BLaER1 treated with 17β-estradiol and CSF1 and Interleukin-3, amounts not matched to agents 10 nM and 100 nM (cell line): Measurements from ENCODE around the gene OR5H2.

Experiments used
- H3K27ac ChIP-seq, 11 experiments: shearing (Covaris generic); formaldehyde crosslinking; 2 replicates each; pipeline ENCODE4 v1.8.1; 2022
- H3K27me3 ChIP-seq, 11 experiments: shearing (Covaris generic); formaldehyde crosslinking; 2 replicates each; pipeline ENCODE4 v1.8.1; 2022
- H3K36me3 ChIP-seq, 11 experiments: shearing (Covaris generic); formaldehyde crosslinking; 2 replicates each; pipeline ENCODE4 v1.8.1; 2022
- H3K4me1 ChIP-seq, 10 experiments: shearing (Covaris generic); formaldehyde crosslinking; 2 replicates each; pipeline ENCODE4 v1.8.1; 2022
- H3K4me2 ChIP-seq, 11 experiments: shearing (Covaris generic); formaldehyde crosslinking; 2 replicates each; pipeline ENCODE4 v1.8.1; 2022
- H3K4me3 ChIP-seq, 10 experiments: shearing (Covaris generic); formaldehyde crosslinking; 2 replicates each; pipeline ENCODE4 v1.8.1; 2022
- H3K9ac ChIP-seq, 11 experiments: shearing (Covaris generic); formaldehyde crosslinking; 2 replicates each; pipeline ENCODE4 v1.8.1; 2022
- H3K9me3 ChIP-seq, 11 experiments: shearing (Covaris generic); formaldehyde crosslinking; replicated peaks in 1 of 11; 2 replicates each; pipeline ENCODE4 v1.8.1; 2022
- H4K20me1 ChIP-seq, 11 experiments: shearing (Covaris generic); formaldehyde crosslinking; 2 replicates each; pipeline ENCODE4 v1.8.1; 2022
- Cebpa-rat ChIP-seq, 11 experiments: shearing (Covaris generic); IDR thresholded peaks; 2 replicates each; pipeline ENCODE4 v1.8.1; 2022

The OR5H2 gene

DNA sequence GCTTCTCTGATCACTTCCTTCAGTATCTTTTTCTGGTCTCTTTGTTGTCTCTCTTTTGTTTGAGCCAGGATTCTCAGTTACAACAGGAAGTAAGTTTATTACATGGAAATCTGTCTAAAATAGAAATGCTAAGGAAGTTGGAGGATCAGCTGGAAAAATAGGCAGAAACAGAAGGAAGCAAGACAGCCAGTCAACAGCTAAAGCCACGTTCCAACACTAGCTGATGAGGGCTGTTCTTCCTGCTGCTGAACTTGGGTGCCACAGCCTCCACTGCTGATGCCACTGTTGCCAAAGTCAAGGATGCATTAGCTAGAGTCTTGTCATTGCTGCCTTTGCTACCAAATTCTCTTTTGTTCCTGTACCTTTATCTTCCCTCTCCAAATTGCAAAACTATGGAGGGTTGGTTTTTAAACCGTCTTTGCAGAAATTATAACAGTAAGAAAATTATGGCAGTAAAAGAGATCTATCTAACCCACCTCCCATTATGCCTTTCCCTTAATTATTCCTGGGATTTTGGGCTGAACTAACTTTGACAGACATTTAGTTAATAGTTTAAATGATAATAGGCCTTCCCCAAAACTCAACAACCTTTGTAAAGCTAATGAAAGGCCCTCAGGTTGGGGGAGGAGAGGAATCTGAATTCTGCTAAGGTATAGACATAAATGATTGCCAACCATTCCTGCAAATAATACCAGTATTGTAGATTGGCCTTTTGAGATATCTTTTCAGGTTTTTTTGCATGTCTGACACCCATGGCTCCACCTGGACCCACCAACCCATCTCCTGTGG, 44.0 kb downstream of the OR5H2 start:
- H3K36me3 ChIP-seq = no peaks in the 10 kb centered on the region
- no peaks in the 10 kb centered on the region for H3K27me3 ChIP-seq
- H3K9ac ChIP-seq = no peak overlapping the region
- H4K20me1 ChIP-seq = no peaks in the 10 kb centered on the region
- no peak overlapping the region for H3K27ac ChIP-seq
- no peak overlapping the region for H3K4me3 ChIP-seq
- no peak for TF ChIP-seq Cebpa-rat (IDR thresholded peaks at IDR 0.05)
- H3K4me2 ChIP-seq = peak overlapping the region in 1 of 11 experiments; percentile 39; a peak in 2 of 22 replicates
- H3K9me3 ChIP-seq = no peaks in the 10 kb centered on the region
- H3K4me1 ChIP-seq = peaks cover 0 to 8% (median 0%) of the 10 kb centered on the region in 10 experiments; a peak in 2 of 20 replicates

DNA sequence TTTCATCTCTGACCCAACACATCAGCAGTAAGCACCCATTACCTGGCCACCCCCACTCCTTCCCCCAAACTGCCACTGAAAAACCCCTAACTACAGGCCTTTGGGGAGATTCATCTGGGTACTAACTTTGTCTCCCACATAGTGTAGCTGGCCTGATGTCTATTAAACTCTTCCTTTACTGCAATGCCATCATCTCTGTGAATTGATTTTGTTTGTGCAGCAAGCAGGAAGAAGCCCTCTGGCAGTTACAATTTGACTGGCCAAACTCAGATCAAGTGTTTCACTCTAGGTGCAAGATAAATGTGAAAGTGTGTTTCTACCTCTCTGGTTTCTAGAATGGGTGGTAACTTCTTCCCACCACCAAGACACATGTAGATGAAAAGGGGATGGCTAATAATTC, 44.6 kb downstream of the OR5H2 start:
- no peak overlapping the region for H3K4me3 ChIP-seq
- no peaks in the 10 kb centered on the region for H4K20me1 ChIP-seq
- peaks cover 0 to 8% (median 0%) of the 10 kb centered on the region in 10 experiments; a peak in 2 of 20 replicates for H3K4me1 ChIP-seq
- no peaks in the 10 kb centered on the region for H3K9me3 ChIP-seq
- TF ChIP-seq Cebpa-rat (IDR thresholded peaks at IDR 0.05) = no peak
- no peaks in the 10 kb centered on the region for H3K36me3 ChIP-seq
- H3K9ac ChIP-seq = no peak overlapping the region
- H3K27me3 ChIP-seq = no peaks in the 10 kb centered on the region
- H3K4me2 ChIP-seq = no peak overlapping the region
- H3K27ac ChIP-seq = no peak overlapping the region

DNA sequence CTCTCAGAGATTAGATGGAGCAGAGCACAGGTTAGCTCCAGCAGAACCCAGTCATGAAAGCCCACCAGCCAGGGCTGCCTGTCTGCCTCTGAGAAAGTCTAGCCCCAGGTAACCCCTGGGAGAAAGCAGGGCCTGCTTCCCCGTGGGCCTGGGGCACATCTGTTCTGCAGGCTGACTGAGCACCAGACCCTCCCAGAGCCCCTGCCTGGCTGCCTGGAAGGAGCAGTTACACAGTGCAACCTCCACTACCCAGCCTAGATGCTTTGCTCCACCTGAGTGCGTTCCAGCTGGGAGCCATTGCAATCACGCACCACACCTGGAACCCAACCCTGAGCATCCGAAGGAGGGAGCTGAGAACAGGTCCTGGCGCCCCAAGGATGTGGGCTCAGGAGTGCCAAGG, 46.6 kb downstream of the OR5H2 start:
- Histone ChIP-seq H3K27ac (no peak overlapping the region), H3K4me1 (peaks cover 0 to 8% (median 0%) of the 10 kb centered on the region in 10 experiments; a peak in 2 of 20 replicates), H3K9me3 (no peaks in the 10 kb centered on the region), H3K4me2 (no peak overlapping the region), H3K27me3 (no peaks in the 10 kb centered on the region), H3K9ac (no peak overlapping the region), H3K4me3 (no peak overlapping the region), H4K20me1 (no peaks in the 10 kb centered on the region), H3K36me3 (no peaks in the 10 kb centered on the region)
- no peak for TF ChIP-seq Cebpa-rat (IDR thresholded peaks at IDR 0.05)

DNA sequence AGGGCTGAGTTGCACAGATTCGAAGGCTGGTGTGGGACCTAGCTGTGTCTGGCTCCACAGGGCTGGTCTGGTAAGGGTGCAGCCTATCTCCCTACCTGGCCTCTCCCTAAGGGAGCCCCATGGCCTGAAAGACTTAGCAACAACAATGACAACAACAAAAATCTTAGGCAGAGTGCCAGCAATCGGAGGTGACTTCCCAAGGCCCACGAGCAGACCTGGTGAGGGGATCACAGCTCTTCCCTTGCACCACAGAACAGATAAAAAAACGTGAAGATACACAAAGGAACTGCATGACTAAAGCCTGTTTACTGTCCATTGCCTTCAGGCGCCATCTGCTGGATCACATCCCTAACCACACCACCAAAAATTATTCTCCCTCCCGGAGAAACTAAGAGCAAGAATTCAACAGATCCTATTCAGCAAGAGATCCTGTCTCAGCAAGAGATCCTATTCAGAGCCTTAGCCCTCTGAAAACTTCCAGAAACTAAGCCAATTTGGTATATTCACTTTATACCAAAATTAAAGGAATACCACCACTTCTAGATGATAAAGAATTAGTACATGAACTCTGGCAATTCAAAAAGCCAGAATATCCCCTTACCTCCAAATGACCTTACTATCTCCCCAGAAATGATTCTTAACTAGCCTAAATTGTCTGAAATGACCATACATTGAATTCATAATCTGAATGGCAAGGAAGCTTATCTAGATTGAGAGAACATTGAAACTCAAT, 47.3 kb downstream of the OR5H2 start:
- H4K20me1 ChIP-seq = no peaks in the 10 kb centered on the region
- H3K9me3 ChIP-seq = no peaks in the 10 kb centered on the region
- H3K36me3 ChIP-seq = no peaks in the 10 kb centered on the region
- H3K27me3 ChIP-seq = no peaks in the 10 kb centered on the region
- peaks cover 0 to 8% (median 0%) of the 10 kb centered on the region in 10 experiments; a peak in 2 of 20 replicates for H3K4me1 ChIP-seq
- H3K9ac ChIP-seq = no peak overlapping the region
- H3K4me3 ChIP-seq = no peak overlapping the region
- no peak overlapping the region for H3K27ac ChIP-seq
- TF ChIP-seq Cebpa-rat (IDR thresholded peaks at IDR 0.05) = no peak
- no peak overlapping the region for H3K4me2 ChIP-seq

DNA sequence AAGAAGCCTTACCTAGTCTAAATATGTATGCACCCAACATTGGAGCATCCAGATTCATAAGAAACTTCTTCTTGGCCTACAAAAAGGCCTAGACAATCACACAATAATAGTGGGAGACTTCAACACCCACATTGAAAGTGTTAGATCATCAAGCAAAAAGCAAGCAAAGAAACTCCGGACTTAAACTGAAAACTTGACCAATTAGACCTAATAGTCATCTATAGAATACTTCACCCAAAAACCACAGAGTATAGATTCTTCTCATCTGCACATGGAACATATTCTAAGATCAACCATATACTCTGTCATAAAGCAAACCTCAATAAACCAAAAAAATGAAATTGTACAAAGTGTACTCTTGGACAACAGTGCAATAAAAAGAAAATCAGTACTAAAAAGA, 49.0 kb downstream of the OR5H2 start:
- H3K4me3 ChIP-seq = no peak overlapping the region
- H3K27ac ChIP-seq = no peak overlapping the region
- no peak overlapping the region for H3K4me2 ChIP-seq
- H3K36me3 ChIP-seq = no peaks in the 10 kb centered on the region
- no peaks in the 10 kb centered on the region for H4K20me1 ChIP-seq
- H3K9me3 ChIP-seq = no peaks in the 10 kb centered on the region
- no peaks in the 10 kb centered on the region for H3K27me3 ChIP-seq
- peaks cover 0 to 4% (median 0%) of the 10 kb centered on the region in 10 experiments; a peak in 2 of 20 replicates for H3K4me1 ChIP-seq
- H3K9ac ChIP-seq = no peak overlapping the region
- TF ChIP-seq Cebpa-rat (IDR thresholded peaks at IDR 0.05) = no peak
